ENCODE measurements around the gene HTD2.

GRCh38 chr3:58334506-58334884, 28.2 kb downstream of the HTD2 start:
- TF ChIP-seq CTCF (IDR thresholded peaks at IDR 0.05; ENCODE audit: low read length) (no peak), EZH2phosphoT487 (IDR thresholded peaks at IDR 0.05; ENCODE audit: low read length) (no peak), EZH2 (optimal IDR thresholded peaks at IDR 0.05; ENCODE audit: low read depth, low read length) (no peak)
